ENCODE measurements around the gene COLEC11. TPM values are rescaled to one million over a fixed set of nuclear protein-coding genes. Genes with fewer than 3 reads are reported as not detected.

The COLEC11 gene
- total and polyA plus RNA-seq, 2 of the 13 experiments (the other 11 are each of a cell fraction or from before 2014, with no cell fraction given) = 1.5 to 3.0 TPM

- TF ChIP-seq MAF1 (CRISPR knock-in tag; IDR thresholded peaks at IDR 0.05; ENCODE audit: borderline replicate concordance) (peak; percentile 65), DR1 (CRISPR knock-in tag; IDR thresholded peaks at IDR 0.05) (peak; percentile 82), SOX5 (CRISPR knock-in tag; IDR thresholded peaks at IDR 0.05; ENCODE audit: borderline replicate concordance) (peak; percentile 72), ZNF639 (CRISPR knock-in tag; conservative IDR thresholded peaks at IDR 0.05) (peak; percentile 97), PAWR (CRISPR knock-in tag; IDR thresholded peaks at IDR 0.05; ENCODE audit: borderline replicate concordance) (peak; percentile 96; the same call in 1 of the 2 replicates), SETDB1 (CRISPR knock-in tag; IDR thresholded peaks at IDR 0.05; ENCODE audit: borderline replicate concordance) (peak; percentile 38; the same call in 1 of the 2 replicates), CENPX (CRISPR knock-in tag; IDR thresholded peaks at IDR 0.05) (no peak), ZGPAT (CRISPR knock-in tag; IDR thresholded peaks at IDR 0.05) (peak; percentile 99), ZSCAN5A (CRISPR knock-in tag; IDR thresholded peaks at IDR 0.05; ENCODE audit: borderline replicate concordance) (peak; percentile 97), ZNF747 (CRISPR knock-in tag; IDR thresholded peaks at IDR 0.05; ENCODE audit: borderline replicate concordance) (peak; percentile 93; the same call in 1 of the 2 replicates), RFX3 (CRISPR knock-in tag; IDR thresholded peaks at IDR 0.05) (no peak), ZNF207 (IDR thresholded peaks at IDR 0.05; ENCODE audit: borderline replicate concordance) (no peak), RBAK (CRISPR knock-in tag; IDR thresholded peaks at IDR 0.05) (0 out of 2 replicates have a peak, but pooled peaks have one; percentile 57), ZNF720 (CRISPR knock-in tag; IDR thresholded peaks at IDR 0.05) (peak; percentile 91; the same call in 1 of the 2 replicates), ESRRA (CRISPR knock-in tag; IDR thresholded peaks at IDR 0.05; ENCODE audit: low read depth) (peak; percentile 95), SMARCC2 (IDR thresholded peaks at IDR 0.05) (no peak), ZNF605 (CRISPR knock-in tag; IDR thresholded peaks at IDR 0.05) (peak; percentile 100), CBX1 (IDR thresholded peaks at IDR 0.05; ENCODE audit: low read depth) (peak; percentile 39), GZF1 (CRISPR knock-in tag; IDR thresholded peaks at IDR 0.05) (peak; percentile 95), MEIS1 (CRISPR knock-in tag; IDR thresholded peaks at IDR 0.05; ENCODE audit: borderline replicate concordance) (peak; percentile 96; the same call in 1 of the 2 replicates), TAF15 (IDR thresholded peaks at IDR 0.05; ENCODE audit: low read depth, low read length, poor library complexity, severe bottlenecking) (no peak)
- TF ChIP-seq, protein P1, sequence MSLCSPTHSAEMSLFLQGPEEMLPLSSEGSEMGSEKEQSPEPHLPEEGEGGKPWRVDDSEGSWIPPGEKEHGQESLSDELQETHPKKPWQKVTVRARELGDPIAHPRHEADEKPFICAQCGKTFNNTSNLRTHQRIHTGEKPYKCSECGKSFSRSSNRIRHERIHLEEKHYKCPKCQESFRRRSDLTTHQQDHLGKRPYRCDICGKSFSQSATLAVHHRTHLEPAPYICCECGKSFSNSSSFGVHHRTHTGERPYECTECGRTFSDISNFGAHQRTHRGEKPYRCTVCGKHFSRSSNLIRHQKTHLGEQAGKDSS (CRISPR knock-in tag; IDR thresholded peaks at IDR 0.05; ENCODE audit: borderline replicate concordance, low read depth) = peak; percentile 92; the same call in 1 of the 2 replicates
- TF ChIP-seq, protein P2, sequence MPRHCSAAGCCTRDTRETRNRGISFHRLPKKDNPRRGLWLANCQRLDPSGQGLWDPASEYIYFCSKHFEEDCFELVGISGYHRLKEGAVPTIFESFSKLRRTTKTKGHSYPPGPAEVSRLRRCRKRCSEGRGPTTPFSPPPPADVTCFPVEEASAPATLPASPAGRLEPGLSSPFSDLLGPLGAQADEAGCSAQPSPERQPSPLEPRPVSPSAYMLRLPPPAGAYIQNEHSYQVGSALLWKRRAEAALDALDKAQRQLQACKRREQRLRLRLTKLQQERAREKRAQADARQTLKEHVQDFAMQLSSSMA (CRISPR knock-in tag; IDR thresholded peaks at IDR 0.05) = peak; percentile 95
Observed at GRCh38 chr2:3558205-3559014, 36.5 kb upstream of the COLEC11 start, which contains the start of gene RNASEH1 (continued).
